NB4 (cell line): ENCODE data around the gene SCAI.

ENCODE experiments used
- POLR2A ChIP-seq: IDR thresholded peaks from 2 replicates; pipeline ENCODE4 v1.6.1; 2011; ENCODE audit warnings: mild to moderate bottlenecking; ENCODE audit not compliant: insufficient read length; ENCODE audit errors: extremely low read depth
- TF ChIP-seq, protein P1 (sequence below): IDR thresholded peaks from 2 replicates; pipeline ENCODE4 v1.6.1; 2011; ENCODE audit warnings: low read depth, low read length
- TF ChIP-seq, protein P2 (sequence below): IDR thresholded peaks from one replicate; pipeline ENCODE4 v1.5.1; 2012; ENCODE audit warnings: low read depth, low read length

- TF ChIP-seq, protein P1, sequence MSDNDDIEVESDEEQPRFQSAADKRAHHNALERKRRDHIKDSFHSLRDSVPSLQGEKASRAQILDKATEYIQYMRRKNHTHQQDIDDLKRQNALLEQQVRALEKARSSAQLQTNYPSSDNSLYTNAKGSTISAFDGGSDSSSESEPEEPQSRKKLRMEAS: no peak
- TF ChIP-seq POLR2A: no peak
- TF ChIP-seq, protein P2, sequence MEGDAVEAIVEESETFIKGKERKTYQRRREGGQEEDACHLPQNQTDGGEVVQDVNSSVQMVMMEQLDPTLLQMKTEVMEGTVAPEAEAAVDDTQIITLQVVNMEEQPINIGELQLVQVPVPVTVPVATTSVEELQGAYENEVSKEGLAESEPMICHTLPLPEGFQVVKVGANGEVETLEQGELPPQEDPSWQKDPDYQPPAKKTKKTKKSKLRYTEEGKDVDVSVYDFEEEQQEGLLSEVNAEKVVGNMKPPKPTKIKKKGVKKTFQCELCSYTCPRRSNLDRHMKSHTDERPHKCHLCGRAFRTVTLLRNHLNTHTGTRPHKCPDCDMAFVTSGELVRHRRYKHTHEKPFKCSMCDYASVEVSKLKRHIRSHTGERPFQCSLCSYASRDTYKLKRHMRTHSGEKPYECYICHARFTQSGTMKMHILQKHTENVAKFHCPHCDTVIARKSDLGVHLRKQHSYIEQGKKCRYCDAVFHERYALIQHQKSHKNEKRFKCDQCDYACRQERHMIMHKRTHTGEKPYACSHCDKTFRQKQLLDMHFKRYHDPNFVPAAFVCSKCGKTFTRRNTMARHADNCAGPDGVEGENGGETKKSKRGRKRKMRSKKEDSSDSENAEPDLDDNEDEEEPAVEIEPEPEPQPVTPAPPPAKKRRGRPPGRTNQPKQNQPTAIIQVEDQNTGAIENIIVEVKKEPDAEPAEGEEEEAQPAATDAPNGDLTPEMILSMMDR: no peak
Observed at GRCh38 chr9:124929464-124929863, 213.9 kb downstream of the SCAI start.
